Skin epidermis (tissue), 12 donors: ENCODE data around the gene OPALIN.
"Not testable (repeated sequence)": the region's sequence is repeated elsewhere in the genome, so short reads cannot be mapped to it uniquely, and the experiment has no call there.

Source experiments
- H3K27ac ChIP-seq, 21 experiments: fragments of 200-600 bp; sonication (generic) in 11 of 21; one replicate each; pipeline ENCODE4 v1.5.0; 2020; ENCODE audit warnings: mild to moderate bottlenecking in 3 of 21, inconsistent platforms in 2 of 21, moderate library complexity in 2 of 21
- H3K4me3 ChIP-seq, 7 experiments: fragments of 200-600 bp; sonication (generic) in 2 of 7; one replicate each; pipeline ENCODE4 v1.5.0; 2020; ENCODE audit warnings: inconsistent platforms in 2 of 7, mild to moderate bottlenecking in 2 of 7, moderate library complexity in 1 of 7

The OPALIN gene

DNA sequence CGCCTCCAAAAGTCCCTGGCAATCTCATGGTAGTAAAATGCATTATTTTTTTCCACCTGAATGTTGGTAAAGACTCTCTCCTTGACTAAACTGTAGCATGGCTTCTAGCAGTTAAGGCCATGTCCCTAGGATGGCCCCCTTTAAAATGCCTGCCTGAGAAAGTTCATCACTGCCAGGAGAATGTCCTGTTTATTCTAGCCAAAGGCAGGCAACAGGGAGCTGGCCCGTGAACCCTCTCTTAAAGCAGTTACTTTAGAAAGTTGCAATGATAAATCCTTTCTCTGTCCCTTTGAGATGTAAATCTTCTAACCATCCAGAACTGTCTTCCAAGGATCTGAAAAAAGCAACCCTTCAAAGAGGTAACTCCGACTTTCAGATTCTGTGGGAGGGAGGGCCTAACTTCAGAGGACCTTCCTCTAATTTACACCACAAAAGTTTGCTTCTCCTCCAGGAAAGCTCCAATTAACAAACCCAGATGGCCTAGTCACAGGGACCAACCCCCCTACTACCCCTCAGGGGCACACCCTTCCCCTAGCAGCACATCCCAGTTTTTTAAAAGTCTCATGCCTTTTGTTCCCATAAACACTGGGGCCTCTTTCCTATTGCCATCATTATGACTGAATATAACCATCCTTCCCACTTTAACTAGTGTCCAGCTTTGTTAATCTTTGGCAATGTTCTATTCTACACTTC lies 49.0 kb downstream of the OPALIN start:
- H3K4me3 ChIP-seq, result no peak overlapping the region

DNA sequence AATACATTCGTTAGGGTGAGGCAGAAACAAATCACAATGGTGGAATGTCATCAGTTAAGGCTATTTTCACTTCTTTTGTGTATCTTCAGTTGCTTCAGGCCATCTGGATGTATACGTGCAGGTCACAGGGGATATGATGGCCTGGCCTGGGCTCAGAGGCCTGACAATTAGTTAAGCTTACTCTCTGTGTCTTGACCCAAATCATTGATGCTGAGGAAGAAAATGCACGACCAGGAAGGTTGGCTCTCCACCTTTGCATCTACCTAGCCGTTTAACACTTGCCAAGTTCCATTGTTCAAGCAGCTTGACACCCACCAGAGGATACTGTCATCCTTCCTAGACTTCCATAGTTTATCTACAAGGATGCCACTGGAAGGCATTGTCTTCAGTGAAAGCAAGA lies 49.9 kb downstream of the OPALIN start:
- H3K4me3 ChIP-seq, H3K27ac ChIP-seq: not testable (repeated sequence)

More for the DNA sequence above, 49.0 kb downstream of the OPALIN start:
- no peak overlapping the region for H3K27ac ChIP-seq

DNA sequence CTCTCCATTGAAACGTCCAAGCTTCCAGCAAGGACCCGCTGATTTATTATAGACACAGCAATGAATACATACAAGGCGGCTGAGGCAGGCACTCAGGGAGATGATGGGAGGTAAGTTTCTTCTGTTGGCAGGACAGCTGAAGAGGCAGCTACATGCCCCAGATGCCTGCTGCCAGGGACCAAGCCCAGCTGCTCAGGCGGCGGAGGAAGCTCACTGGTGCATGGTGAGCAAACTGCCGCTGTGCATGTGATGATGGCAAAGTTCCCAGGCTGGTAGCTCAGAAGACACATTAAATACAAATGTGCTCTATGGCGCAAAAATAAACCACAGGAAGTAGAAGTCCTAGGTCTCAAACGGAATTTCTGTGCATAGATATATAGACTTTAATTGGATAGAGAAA lies 52.3 kb downstream of the OPALIN start:
- H3K27ac ChIP-seq, result no peak overlapping the region
- no peak overlapping the region for H3K4me3 ChIP-seq

DNA sequence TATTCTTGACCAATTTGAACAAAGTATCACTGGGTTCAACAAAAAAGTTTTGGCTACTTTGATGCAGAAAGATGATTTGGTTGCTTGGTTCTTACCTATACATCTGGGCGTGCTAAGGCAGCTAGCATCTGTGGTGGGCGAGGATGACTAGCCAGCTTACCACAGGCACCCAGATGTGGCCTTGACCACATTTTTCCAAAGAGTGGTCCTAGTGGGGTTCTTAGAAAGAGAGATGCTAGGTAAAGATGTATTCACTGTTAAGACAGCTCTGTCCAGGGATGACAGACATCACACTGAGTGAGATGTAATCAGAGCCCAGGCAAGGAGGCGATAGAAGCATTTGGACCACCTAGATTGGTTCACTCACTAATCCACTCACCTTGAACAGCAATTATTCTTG lies 53.8 kb downstream of the OPALIN start:
- no peak overlapping the region for H3K27ac ChIP-seq

DNA sequence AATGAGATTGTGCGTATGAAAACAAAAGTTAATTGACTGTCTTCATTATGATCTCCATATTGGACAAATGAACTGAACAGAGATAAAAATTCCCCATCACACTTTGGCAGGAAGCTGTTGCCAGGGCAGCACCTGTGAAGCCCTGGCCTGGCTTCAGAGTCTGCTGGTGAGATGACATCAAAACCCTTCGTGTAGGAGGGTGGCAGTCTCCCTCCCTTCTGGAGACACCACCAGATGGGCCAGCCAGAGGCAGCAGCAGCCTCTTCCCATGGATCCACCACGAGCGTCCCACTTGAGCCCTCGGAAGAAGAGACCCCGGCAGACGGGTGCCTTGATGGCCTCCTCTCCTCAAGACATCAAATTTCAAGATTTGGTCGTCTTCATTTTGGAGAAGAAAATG lies 54.6 kb downstream of the OPALIN start, which contains the start of gene DNTT:
Gene DNTT, plus strand, starts transcription at position 205 of the 400 bp plus-strand sequence. Its CDS starts 64 bp downstream, at position 269.
- H3K27ac ChIP-seq, result no peak within 1 kb of the TSS
- no peak within 1 kb of the TSS for H3K4me3 ChIP-seq

More for the DNA sequence above, 53.8 kb downstream of the OPALIN start:
- no peak overlapping the region for H3K4me3 ChIP-seq

DNA sequence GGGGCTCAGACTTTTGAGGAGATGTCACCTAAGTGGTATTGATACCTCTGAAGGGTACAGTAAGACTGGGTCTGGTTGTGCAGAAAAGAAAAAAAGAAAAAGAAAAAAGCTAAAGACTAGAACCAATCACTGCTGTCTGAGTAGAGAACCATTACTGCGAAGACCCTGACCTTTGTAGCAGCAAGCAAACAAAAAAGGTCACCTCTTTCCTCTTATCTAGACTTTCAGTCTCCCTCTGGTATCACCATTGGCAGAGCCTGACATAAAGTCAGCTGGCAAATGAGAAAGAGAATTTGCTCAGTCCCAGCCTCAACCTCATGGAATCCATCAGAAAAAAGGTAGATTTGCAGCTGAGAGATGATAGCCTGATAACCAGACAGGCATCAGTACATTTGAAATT lies 57.2 kb downstream of the OPALIN start:
- Histone ChIP-seq H3K4me3 (no peak overlapping the region), H3K27ac (no peak overlapping the region)

DNA sequence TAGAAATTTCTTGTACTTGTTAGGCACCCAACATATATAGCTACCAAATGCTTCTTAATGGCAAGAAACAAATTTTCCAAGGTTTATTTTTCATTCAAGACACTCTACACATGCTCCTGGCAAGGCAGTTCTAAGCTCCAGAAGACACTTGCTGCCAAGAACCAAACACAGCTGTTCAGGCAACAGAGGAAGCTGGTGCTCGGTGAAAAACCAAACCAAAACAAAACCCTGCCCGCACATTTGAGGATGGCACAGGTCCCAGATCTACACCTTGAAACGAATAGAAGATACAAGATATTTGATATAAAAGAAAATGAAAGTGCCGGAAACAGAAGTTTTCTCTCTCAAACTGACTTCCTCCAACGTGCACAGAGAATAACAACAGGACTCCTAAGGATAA lies 59.4 kb downstream of the OPALIN start:
- no peak overlapping the region for H3K4me3 ChIP-seq
- no peak overlapping the region for H3K27ac ChIP-seq

DNA sequence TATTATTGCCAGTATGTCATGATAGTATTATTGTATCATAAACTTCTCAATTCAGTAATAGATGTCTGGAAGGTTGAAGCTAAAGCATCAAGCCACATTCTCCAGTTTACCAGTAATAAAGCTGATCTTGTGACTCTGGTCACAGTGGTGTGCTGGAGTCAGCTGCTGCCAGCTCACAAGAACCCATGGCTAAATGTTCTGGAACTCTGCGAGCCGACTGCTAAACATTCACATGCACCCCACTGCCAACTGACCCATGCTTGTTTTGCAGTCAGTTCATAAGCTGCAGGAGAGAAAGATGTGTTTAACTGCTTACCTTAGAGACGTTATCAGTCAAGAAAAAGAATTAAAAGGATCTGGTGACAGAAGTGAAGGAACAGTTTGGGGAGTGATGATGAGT lies 60.4 kb downstream of the OPALIN start:
- H3K27ac ChIP-seq, result no peak overlapping the region
- no peak overlapping the region for H3K4me3 ChIP-seq

DNA sequence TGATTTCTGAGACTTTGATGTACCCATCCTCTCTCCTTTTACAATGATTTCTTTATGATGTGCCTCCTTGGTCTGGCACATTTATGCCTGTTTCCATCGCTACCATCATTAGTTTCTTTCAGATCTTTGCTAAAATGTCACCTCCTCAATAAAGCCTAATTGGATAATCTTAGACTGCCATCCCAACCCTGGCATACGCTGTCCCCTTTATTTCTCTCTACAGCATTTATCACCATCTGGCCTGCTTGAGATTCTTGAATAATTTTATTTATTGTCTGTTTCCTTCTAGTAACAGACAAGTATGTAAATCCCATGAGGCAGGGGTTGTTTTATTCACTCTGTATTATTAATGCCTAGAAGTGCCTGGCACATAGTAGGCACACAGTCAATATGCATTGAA lies 61.3 kb downstream of the OPALIN start:
- no peak overlapping the region for H3K27ac ChIP-seq

DNA sequence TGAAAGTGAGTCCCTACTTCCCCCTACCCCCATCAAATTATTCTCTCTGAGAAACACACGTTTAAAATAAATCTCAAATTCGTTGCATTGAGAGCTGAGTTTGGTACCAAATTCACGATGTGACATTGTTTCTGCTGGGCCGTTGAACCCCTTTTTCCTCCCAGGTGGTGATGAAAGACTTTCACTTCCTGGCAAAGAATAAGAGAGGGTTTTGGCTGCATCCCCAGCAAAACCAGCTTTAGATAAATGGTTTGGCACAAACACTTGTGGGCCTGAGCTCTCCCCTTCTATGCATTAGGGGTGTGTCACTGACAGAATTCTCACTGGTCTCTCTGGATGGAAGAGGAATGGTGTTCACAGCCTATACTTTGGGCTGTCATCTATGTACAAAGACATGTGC lies 63.3 kb downstream of the OPALIN start:
- Histone ChIP-seq H3K27ac (no peak overlapping the region), H3K4me3 (no peak overlapping the region)

More for the DNA sequence above, 61.3 kb downstream of the OPALIN start:
- H3K4me3 ChIP-seq, result no peak overlapping the region
